ENCODE measurements around the gene MPC1.
"Not testable (repeated sequence)": the region's sequence is repeated elsewhere in the genome, so short reads cannot be mapped to it uniquely, and the experiment has no call there.

MPC1 gene

GRCh38 chr6:166364456-166364855 lies 18.3 kb downstream of the MPC1 start:
- 96% methylated on average over 7 of the region's 7 CpGs for WGBS (ENCODE audit: insufficient coverage)
- no peaks in the 10 kb centered on the region for H3K27me3 ChIP-seq (replicated peaks in 2 of 5; ENCODE audit: control insufficient read depth in 4 of 5, insufficient read depth in 5 of 5, low read length in 4 of 5)
- no peak overlapping the region for H3K4me3 ChIP-seq (ENCODE audit: control insufficient read depth in 1 of 7, extremely low read depth in 1 of 7, insufficient read depth in 4 of 7, low read depth in 2 of 7, low read length in 6 of 7)
- no peak for DNase-seq
- CTCF ChIA-PET, result interaction anchor here (0.9 to 4.3 kb wide), 4 partner anchors 11 to 20 kb away, joined by 3 to 21 read pairs (median 3); no protein-coding TSS in a partner anchor
- POLR2A ChIA-PET, result no interaction called here
- no peaks in the 10 kb centered on the region for H3K4me1 ChIP-seq (ENCODE audit: control extremely low read depth in 1 of 4, control insufficient read depth in 4 of 4, insufficient read depth in 4 of 4, low read length in 3 of 4)
- H3K9me3 ChIP-seq (ENCODE audit: control extremely low read depth in 1 of 5, control insufficient read depth in 4 of 5, insufficient read depth in 2 of 5, low read depth in 1 of 5, low read length in 4 of 5), result no peaks in the 10 kb centered on the region
- peaks cover 5 to 15% (median 9%) of the 10 kb centered on the region in 4 experiments for H3K36me3 ChIP-seq (ENCODE audit: control insufficient read depth in 4 of 4, insufficient read depth in 4 of 4, low read length in 3 of 4)
- no peak overlapping the region for H3K27ac ChIP-seq (ENCODE audit: insufficient read depth in 1 of 2, low read depth in 1 of 2, low read length in 2 of 2, poor library complexity in 1 of 2, severe bottlenecking in 2 of 2)

GRCh38 chr6:166362427-166362826 lies 20.3 kb downstream of the MPC1 start:
- 90% methylated on average over 2 of the region's 4 CpGs for WGBS (ENCODE audit: insufficient coverage)
- H3K36me3 ChIP-seq (ENCODE audit: control insufficient read depth in 4 of 4, insufficient read depth in 4 of 4, low read length in 3 of 4), result peaks cover 5 to 12% (median 9%) of the 10 kb centered on the region in 4 experiments
- DNase-seq; H3K4me1 ChIP-seq (ENCODE audit: control extremely low read depth in 1 of 4, control insufficient read depth in 4 of 4, insufficient read depth in 4 of 4, low read length in 3 of 4); H3K27me3 ChIP-seq (replicated peaks in 2 of 5; ENCODE audit: control insufficient read depth in 4 of 5, insufficient read depth in 5 of 5, low read length in 4 of 5); POLR2A ChIA-PET; H3K4me3 ChIP-seq (ENCODE audit: control insufficient read depth in 1 of 7, extremely low read depth in 1 of 7, insufficient read depth in 4 of 7, low read depth in 2 of 7, low read length in 6 of 7); H3K9me3 ChIP-seq (ENCODE audit: control extremely low read depth in 1 of 5, control insufficient read depth in 4 of 5, insufficient read depth in 2 of 5, low read depth in 1 of 5, low read length in 4 of 5); H3K27ac ChIP-seq (ENCODE audit: insufficient read depth in 1 of 2, low read depth in 1 of 2, low read length in 2 of 2, poor library complexity in 1 of 2, severe bottlenecking in 2 of 2): not testable (repeated sequence)
- CTCF ChIA-PET, result interaction anchor here (1.1 kb wide), 1 partner anchor 19 kb away, joined by 4 read pairs; no protein-coding TSS in a partner anchor

GRCh38 chr6:166361077-166361429 lies 21.7 kb downstream of the MPC1 start:
- CTCF ChIA-PET, result interaction anchor here (1.8 kb wide), 1 partner anchor 11 kb away, joined by 5 read pairs; no protein-coding TSS in a partner anchor
- POLR2A ChIA-PET, result no interaction called here
- DNase-seq, result no peak

DNA sequence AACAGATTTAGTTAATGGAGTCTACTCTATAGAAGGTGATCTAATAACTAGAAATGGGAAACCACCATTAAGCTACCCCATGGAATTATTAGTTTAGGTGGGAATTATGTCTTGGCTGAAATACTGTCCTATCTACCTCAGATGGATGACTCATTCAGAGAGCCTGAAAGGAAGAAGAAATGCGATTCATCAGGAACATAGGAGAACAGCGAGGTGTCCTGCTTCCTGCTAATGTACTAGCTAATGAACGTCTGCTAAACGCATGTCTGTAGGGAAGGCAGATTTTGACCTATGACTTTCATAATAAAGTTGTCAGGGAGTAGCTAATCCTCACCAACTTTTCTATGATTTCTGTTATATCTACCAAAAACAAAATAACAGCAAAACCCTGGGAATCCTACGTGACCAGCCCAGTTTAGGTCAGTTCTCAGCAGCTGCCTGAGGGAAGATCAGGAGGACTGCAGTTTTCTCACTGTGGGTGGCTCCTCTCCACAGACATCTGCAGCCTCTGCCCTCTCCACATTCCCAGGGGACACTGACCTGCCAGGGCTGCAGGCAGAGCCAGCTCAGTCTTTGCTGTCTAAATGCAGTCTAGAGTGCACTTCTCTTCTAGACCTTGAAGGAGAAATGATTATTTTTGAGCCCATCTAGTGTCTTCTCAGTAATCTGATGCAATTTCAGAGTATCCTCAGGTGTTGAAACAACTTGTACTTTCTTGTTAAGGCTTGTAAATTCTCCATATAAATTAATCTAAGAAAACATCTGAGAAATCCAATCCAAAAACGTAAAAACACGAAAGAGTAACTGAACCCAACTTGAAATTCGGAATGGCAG lies 22.3 kb downstream of the MPC1 start:
- Histone ChIP-seq H3K36me3 (ENCODE audit: control insufficient read depth in 4 of 4, insufficient read depth in 4 of 4, low read length in 3 of 4) (peaks cover 0 to 10% (median 6%) of the 10 kb centered on the region in 4 experiments), H3K27ac (ENCODE audit: insufficient read depth in 1 of 2, low read depth in 1 of 2, low read length in 2 of 2, poor library complexity in 1 of 2, severe bottlenecking in 2 of 2) (no peak overlapping the region), H3K9me3 (ENCODE audit: control extremely low read depth in 1 of 5, control insufficient read depth in 4 of 5, insufficient read depth in 2 of 5, low read depth in 1 of 5, low read length in 4 of 5) (no peaks in the 10 kb centered on the region), H3K4me3 (ENCODE audit: control insufficient read depth in 1 of 7, extremely low read depth in 1 of 7, insufficient read depth in 4 of 7, low read depth in 2 of 7, low read length in 6 of 7) (no peak overlapping the region), H3K27me3 (replicated peaks in 2 of 5; ENCODE audit: control insufficient read depth in 4 of 5, insufficient read depth in 5 of 5, low read length in 4 of 5) (no peaks in the 10 kb centered on the region), H3K4me1 (ENCODE audit: control extremely low read depth in 1 of 4, control insufficient read depth in 4 of 4, insufficient read depth in 4 of 4, low read length in 3 of 4) (no peaks in the 10 kb centered on the region)
- WGBS (ENCODE audit: insufficient coverage), result 96% methylated on average over 7 of the region's 8 CpGs
- ChIA-PET CTCF (interaction anchor here (1.0 to 1.8 kb wide), 2 partner anchors 10 to 47 kb away, joined by 3 to 5 read pairs; no protein-coding TSS in a partner anchor), POLR2A (no interaction called here)
- DNase-seq, result no peak

More at GRCh38 chr6:166361077-166361429, 21.7 kb downstream of the MPC1 start:
- Histone ChIP-seq H3K36me3 (ENCODE audit: control insufficient read depth in 4 of 4, insufficient read depth in 4 of 4, low read length in 3 of 4) (peaks cover 5 to 12% (median 6%) of the 10 kb centered on the region in 4 experiments), H3K27me3 (replicated peaks in 2 of 5; ENCODE audit: control insufficient read depth in 4 of 5, insufficient read depth in 5 of 5, low read length in 4 of 5) (no peaks in the 10 kb centered on the region), H3K9me3 (ENCODE audit: control extremely low read depth in 1 of 5, control insufficient read depth in 4 of 5, insufficient read depth in 2 of 5, low read depth in 1 of 5, low read length in 4 of 5) (no peaks in the 10 kb centered on the region), H3K4me1 (ENCODE audit: control extremely low read depth in 1 of 4, control insufficient read depth in 4 of 4, insufficient read depth in 4 of 4, low read length in 3 of 4) (no peaks in the 10 kb centered on the region), H3K4me3 (ENCODE audit: control insufficient read depth in 1 of 7, extremely low read depth in 1 of 7, insufficient read depth in 4 of 7, low read depth in 2 of 7, low read length in 6 of 7) (no peak overlapping the region), H3K27ac (ENCODE audit: insufficient read depth in 1 of 2, low read depth in 1 of 2, low read length in 2 of 2, poor library complexity in 1 of 2, severe bottlenecking in 2 of 2) (no peak overlapping the region)
- WGBS (ENCODE audit: insufficient coverage), result 100% methylated on average over 2 of the region's 3 CpGs

- DNase-seq, result no peak
- WGBS (ENCODE audit: insufficient coverage), result 100% methylated on average over 2 of the region's 5 CpGs
- Histone ChIP-seq H3K4me3 (ENCODE audit: control insufficient read depth in 1 of 7, extremely low read depth in 1 of 7, insufficient read depth in 4 of 7, low read depth in 2 of 7, low read length in 6 of 7) (no peak overlapping the region), H3K27ac (ENCODE audit: insufficient read depth in 1 of 2, low read depth in 1 of 2, low read length in 2 of 2, poor library complexity in 1 of 2, severe bottlenecking in 2 of 2) (no peak overlapping the region), H3K27me3 (replicated peaks in 2 of 5; ENCODE audit: control insufficient read depth in 4 of 5, insufficient read depth in 5 of 5, low read length in 4 of 5) (no peaks in the 10 kb centered on the region), H3K9me3 (ENCODE audit: control extremely low read depth in 1 of 5, control insufficient read depth in 4 of 5, insufficient read depth in 2 of 5, low read depth in 1 of 5, low read length in 4 of 5) (peaks cover 0 to 5% (median 0%) of the 10 kb centered on the region in 5 experiments), H3K36me3 (ENCODE audit: control insufficient read depth in 4 of 4, insufficient read depth in 4 of 4, low read length in 3 of 4) (no peaks in the 10 kb centered on the region), H3K4me1 (ENCODE audit: control extremely low read depth in 1 of 4, control insufficient read depth in 4 of 4, insufficient read depth in 4 of 4, low read length in 3 of 4) (peaks cover 0 to 2% (median 0%) of the 10 kb centered on the region in 4 experiments)
- ChIA-PET POLR2A (no interaction called here), CTCF (interaction anchor here (1.4 kb wide), 1 partner anchor 25 kb away, joined by 3 read pairs; no protein-coding TSS in a partner anchor)
These were observed 27.2 kb downstream of the MPC1 start for GRCh38 chr6:166355552-166355951.

DNA sequence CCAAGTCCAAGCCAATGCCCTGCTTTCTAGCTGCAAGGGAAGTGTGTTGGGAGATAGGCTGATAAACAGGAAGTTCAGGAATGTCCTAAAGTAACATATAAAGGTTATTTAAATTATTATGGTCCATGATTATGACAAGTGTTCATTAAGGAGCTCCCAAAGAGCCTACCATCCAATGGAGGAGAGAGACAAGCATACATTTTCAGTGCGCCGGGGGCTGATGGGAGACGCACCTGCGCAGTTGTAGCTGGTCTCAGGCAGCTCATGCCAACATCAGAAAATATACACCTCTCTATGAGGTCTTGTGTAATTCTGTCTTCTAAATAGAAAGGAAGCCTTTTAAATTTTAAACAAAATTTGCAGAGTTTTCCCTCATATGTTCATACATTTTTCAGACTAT lies 27.8 kb downstream of the MPC1 start:
- Histone ChIP-seq H3K36me3 (ENCODE audit: control insufficient read depth in 4 of 4, insufficient read depth in 4 of 4, low read length in 3 of 4) (no peaks in the 10 kb centered on the region), H3K4me1 (ENCODE audit: control extremely low read depth in 1 of 4, control insufficient read depth in 4 of 4, insufficient read depth in 4 of 4, low read length in 3 of 4) (peaks cover 0 to 2% (median 0%) of the 10 kb centered on the region in 4 experiments), H3K27ac (ENCODE audit: insufficient read depth in 1 of 2, low read depth in 1 of 2, low read length in 2 of 2, poor library complexity in 1 of 2, severe bottlenecking in 2 of 2) (no peak overlapping the region), H3K27me3 (replicated peaks in 2 of 5; ENCODE audit: control insufficient read depth in 4 of 5, insufficient read depth in 5 of 5, low read length in 4 of 5) (no peaks in the 10 kb centered on the region), H3K9me3 (ENCODE audit: control extremely low read depth in 1 of 5, control insufficient read depth in 4 of 5, insufficient read depth in 2 of 5, low read depth in 1 of 5, low read length in 4 of 5) (peaks cover 0 to 9% (median 1%) of the 10 kb centered on the region in 5 experiments), H3K4me3 (ENCODE audit: control insufficient read depth in 1 of 7, extremely low read depth in 1 of 7, insufficient read depth in 4 of 7, low read depth in 2 of 7, low read length in 6 of 7) (no peak overlapping the region)
- WGBS (ENCODE audit: insufficient coverage), result no CpG with 5 or more reads among the region's 4 CpGs
- CTCF ChIA-PET, result no interaction called here
- POLR2A ChIA-PET, result interaction anchor here (0.6 kb wide), 1 partner anchor 20 kb away, joined by 4 read pairs; no protein-coding TSS in a partner anchor
- no peak for DNase-seq

- Histone ChIP-seq H3K27me3 (replicated peaks in 2 of 5; ENCODE audit: control insufficient read depth in 4 of 5, insufficient read depth in 5 of 5, low read length in 4 of 5) (no peaks in the 10 kb centered on the region), H3K9me3 (ENCODE audit: control extremely low read depth in 1 of 5, control insufficient read depth in 4 of 5, insufficient read depth in 2 of 5, low read depth in 1 of 5, low read length in 4 of 5) (peaks cover 0 to 15% (median 3%) of the 10 kb centered on the region in 5 experiments), H3K36me3 (ENCODE audit: control insufficient read depth in 4 of 4, insufficient read depth in 4 of 4, low read length in 3 of 4) (no peaks in the 10 kb centered on the region), H3K4me3 (ENCODE audit: control insufficient read depth in 1 of 7, extremely low read depth in 1 of 7, insufficient read depth in 4 of 7, low read depth in 2 of 7, low read length in 6 of 7) (no peak overlapping the region), H3K27ac (ENCODE audit: insufficient read depth in 1 of 2, low read depth in 1 of 2, low read length in 2 of 2, poor library complexity in 1 of 2, severe bottlenecking in 2 of 2) (no peak overlapping the region), H3K4me1 (ENCODE audit: control extremely low read depth in 1 of 4, control insufficient read depth in 4 of 4, insufficient read depth in 4 of 4, low read length in 3 of 4) (peaks cover 0 to 2% (median 0%) of the 10 kb centered on the region in 4 experiments)
- 100% methylated on average over 3 of the region's 4 CpGs for WGBS (ENCODE audit: insufficient coverage)
- no peak for DNase-seq
- CTCF ChIA-PET, result interaction anchor here (0.7 to 1.3 kb wide), 2 partner anchors 41 to 47 kb away, joined by 3 read pairs; no protein-coding TSS in a partner anchor
- POLR2A ChIA-PET, result no interaction called here
These were observed 28.6 kb downstream of the MPC1 start for GRCh38 chr6:166354143-166354542.

Data from common myeloid progenitor, CD34-positive (primary cell).